ENCODE data around the gene RASA3. TPM values are rescaled to one million over a fixed set of nuclear protein-coding genes. Genes with fewer than 3 reads are reported as not detected.

The RASA3 gene
- polyA plus RNA-seq, 3 donors, result 9.0 to 32.6 (median 16.6) TPM

DNA sequence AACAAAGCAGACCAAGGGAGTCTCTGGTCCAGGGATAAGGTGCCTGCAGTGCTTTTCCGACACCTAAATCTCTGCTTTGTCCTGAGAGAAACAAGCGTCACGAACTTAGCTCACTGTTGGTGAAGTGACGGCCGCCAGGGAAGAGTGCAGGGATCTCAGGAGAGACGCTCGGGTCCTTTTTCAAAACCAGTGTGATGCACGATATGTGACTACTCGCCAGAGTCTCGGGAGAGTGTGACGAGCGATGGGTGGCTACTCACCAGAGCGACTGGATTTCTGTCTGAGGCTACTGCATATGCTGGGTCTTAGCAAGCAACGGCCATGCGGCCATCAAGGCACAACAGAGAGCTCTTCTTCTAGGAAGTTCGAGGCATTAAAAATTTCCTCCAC lies 30.1 kb upstream of the RASA3 start:
- Histone ChIP-seq H4K20me1 (ENCODE audit: insufficient read depth, low read length) (no peaks in the 10 kb centered on the region), H3K79me2 (ENCODE audit: insufficient read depth, low read length) (no peaks in the 10 kb centered on the region), H3K36me3 (replicated peaks in 1 of 2; ENCODE audit: control insufficient read depth in 1 of 2, insufficient read depth in 2 of 2, low read length in 2 of 2) (no peaks in the 10 kb centered on the region), H3K9me3 (replicated peaks in 1 of 2; ENCODE audit: control insufficient read depth in 1 of 2, insufficient read depth in 1 of 2, low read length in 2 of 2) (peaks cover 0 to 2% of the 10 kb centered on the region in 2 donors), H3K4me1 (ENCODE audit: control insufficient read depth in 1 of 2, insufficient read depth in 2 of 2, low read length in 2 of 2) (peaks cover 38 to 40% of the 10 kb centered on the region in 2 donors), H3K27me3 (ENCODE audit: control insufficient read depth in 2 of 2, insufficient read depth in 2 of 2, low read length in 2 of 2) (no peaks in the 10 kb centered on the region), H2AFZ (ENCODE audit: insufficient read depth, low read depth, low read length, poor library complexity, severe bottlenecking) (peak overlapping the region; percentile 73), H3K9ac (ENCODE audit: insufficient read depth, low read length, poor library complexity, severe bottlenecking) (peak overlapping the region; percentile 28), H3K4me2 (replicated peaks; ENCODE audit: extremely low read depth, low read length, poor library complexity, severe bottlenecking) (peak overlapping the region; percentile 71), H3K4me3 (replicated peaks in 1 of 3; ENCODE audit: low read depth in 2 of 3, low read length in 3 of 3) (peak overlapping the region in 1 of 3 experiments; percentile 57), H3K27ac (ENCODE audit: low read depth in 1 of 2, low read length in 2 of 2) (peak overlapping the region; percentile 42 to 70)
- intact Hi-C loops (cut with micrococcal nuclease), result no loop called here
- Mint-ChIP-seq H3K9me3 (peaks cover 0 to 3% (median 0%) of the 10 kb centered on the region in 7 donors), H3K4me1 (peaks cover 50% of the 10 kb centered on the region), H3K27ac (peak overlapping the region in 6 of 7 donors; percentile 31 to 86 (median 78)), H3K36me3 (peaks cover 0 to 2% of the 10 kb centered on the region in 2 donors), H3K27me3 (ENCODE audit: low read depth in 3 of 3) (peaks cover 1 to 8% (median 2%) of the 10 kb centered on the region in 3 donors), H3K4me3 (peak overlapping the region; percentile 69 to 88)
- DNase-seq, result no peak
- 93% methylated on average over 15 of the region's 16 CpGs for WGBS (ENCODE audit: insufficient coverage)
- TF ChIP-seq, protein P1, sequence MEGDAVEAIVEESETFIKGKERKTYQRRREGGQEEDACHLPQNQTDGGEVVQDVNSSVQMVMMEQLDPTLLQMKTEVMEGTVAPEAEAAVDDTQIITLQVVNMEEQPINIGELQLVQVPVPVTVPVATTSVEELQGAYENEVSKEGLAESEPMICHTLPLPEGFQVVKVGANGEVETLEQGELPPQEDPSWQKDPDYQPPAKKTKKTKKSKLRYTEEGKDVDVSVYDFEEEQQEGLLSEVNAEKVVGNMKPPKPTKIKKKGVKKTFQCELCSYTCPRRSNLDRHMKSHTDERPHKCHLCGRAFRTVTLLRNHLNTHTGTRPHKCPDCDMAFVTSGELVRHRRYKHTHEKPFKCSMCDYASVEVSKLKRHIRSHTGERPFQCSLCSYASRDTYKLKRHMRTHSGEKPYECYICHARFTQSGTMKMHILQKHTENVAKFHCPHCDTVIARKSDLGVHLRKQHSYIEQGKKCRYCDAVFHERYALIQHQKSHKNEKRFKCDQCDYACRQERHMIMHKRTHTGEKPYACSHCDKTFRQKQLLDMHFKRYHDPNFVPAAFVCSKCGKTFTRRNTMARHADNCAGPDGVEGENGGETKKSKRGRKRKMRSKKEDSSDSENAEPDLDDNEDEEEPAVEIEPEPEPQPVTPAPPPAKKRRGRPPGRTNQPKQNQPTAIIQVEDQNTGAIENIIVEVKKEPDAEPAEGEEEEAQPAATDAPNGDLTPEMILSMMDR (IDR thresholded peaks at IDR 0.05), result no peak

DNA sequence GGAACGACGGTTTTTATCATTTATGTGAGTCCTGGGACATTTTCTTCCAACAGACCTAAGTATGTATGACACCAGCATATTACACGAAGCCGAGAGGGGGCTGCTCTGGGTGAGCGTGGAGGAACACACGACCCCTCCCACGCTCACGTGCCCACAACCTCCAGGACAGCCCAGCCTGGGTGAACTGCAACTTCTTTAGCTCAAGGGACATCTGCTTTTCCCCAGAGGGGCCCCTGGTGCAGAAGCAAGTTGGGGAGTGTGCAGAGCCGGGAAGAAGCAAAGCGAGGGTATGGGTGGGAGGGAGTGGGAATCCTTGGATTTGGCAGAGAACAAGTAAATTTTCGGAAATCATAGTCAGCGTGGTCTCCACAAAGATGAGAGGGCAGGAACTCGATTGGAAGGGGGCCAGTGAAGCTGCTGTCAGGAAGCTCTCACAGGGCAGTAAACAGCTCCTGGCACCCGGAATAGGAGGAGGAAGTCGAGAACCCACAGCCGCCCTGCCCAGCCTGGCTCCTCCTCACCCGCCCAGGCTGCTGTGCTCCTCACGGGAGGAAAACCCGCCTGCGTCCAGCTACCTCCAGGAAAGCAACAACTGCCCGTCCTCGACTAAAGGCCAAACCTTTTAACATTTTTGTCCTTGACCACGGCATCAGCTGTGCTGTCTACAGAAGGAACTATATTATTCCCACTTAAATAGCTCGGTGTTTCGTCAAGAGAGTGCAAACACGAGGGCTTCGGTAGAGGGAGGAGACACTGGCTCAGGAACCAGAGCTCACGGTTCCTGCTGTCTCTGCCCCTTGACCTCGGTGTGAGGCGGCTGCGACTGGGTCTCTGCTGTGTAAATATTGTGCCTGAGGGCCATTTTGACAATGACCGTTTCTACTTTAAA lies 29.5 kb upstream of the RASA3 start:
- H3K4me1 Mint-ChIP-seq, result peaks cover 45% of the 10 kb centered on the region
- Histone ChIP-seq H3K4me2 (replicated peaks; ENCODE audit: extremely low read depth, low read length, poor library complexity, severe bottlenecking) (peak overlapping the region; percentile 71), H3K79me2 (ENCODE audit: insufficient read depth, low read length) (no peaks in the 10 kb centered on the region), H3K9ac (ENCODE audit: insufficient read depth, low read length, poor library complexity, severe bottlenecking) (peak overlapping the region; percentile 28), H3K4me1 (ENCODE audit: control insufficient read depth in 1 of 2, insufficient read depth in 2 of 2, low read length in 2 of 2) (peaks cover 32 to 34% of the 10 kb centered on the region in 2 donors), H3K27ac (ENCODE audit: low read depth in 1 of 2, low read length in 2 of 2) (peak overlapping the region; percentile 42 to 70), H3K36me3 (replicated peaks in 1 of 2; ENCODE audit: control insufficient read depth in 1 of 2, insufficient read depth in 2 of 2, low read length in 2 of 2) (no peaks in the 10 kb centered on the region), H4K20me1 (ENCODE audit: insufficient read depth, low read length) (no peaks in the 10 kb centered on the region), H3K27me3 (ENCODE audit: control insufficient read depth in 2 of 2, insufficient read depth in 2 of 2, low read length in 2 of 2) (no peaks in the 10 kb centered on the region), H2AFZ (ENCODE audit: insufficient read depth, low read depth, low read length, poor library complexity, severe bottlenecking) (peak overlapping the region; percentile 73), H3K4me3 (replicated peaks in 1 of 3; ENCODE audit: low read depth in 2 of 3, low read length in 3 of 3) (peak overlapping the region in 2 of 3 experiments; percentile 4 to 57), H3K9me3 (replicated peaks in 1 of 2; ENCODE audit: control insufficient read depth in 1 of 2, insufficient read depth in 1 of 2, low read length in 2 of 2) (peaks cover 0 to 2% of the 10 kb centered on the region in 2 donors)
- H3K9me3 Mint-ChIP-seq, result peaks cover 0 to 3% (median 0%) of the 10 kb centered on the region in 7 donors
- peak overlapping the region; percentile 70 to 92 (median 80) for H3K27ac Mint-ChIP-seq
- 7% methylated on average over 23 of the region's 32 CpGs for WGBS (ENCODE audit: insufficient coverage)
- peak overlapping the region; percentile 69 to 88 for H3K4me3 Mint-ChIP-seq
- peaks cover 0 to 2% of the 10 kb centered on the region in 2 donors for H3K36me3 Mint-ChIP-seq
- intact Hi-C loops (cut with micrococcal nuclease), result no loop called here
- peak; percentile 52 to 70 (median 63) for DNase-seq
- TF ChIP-seq, protein P1 (IDR thresholded peaks at IDR 0.05), result no peak
- H3K27me3 Mint-ChIP-seq (ENCODE audit: low read depth in 3 of 3), result peaks cover 3 to 8% (median 7%) of the 10 kb centered on the region in 3 donors
